NB4 (cell line): ENCODE data around the gene H6PD.
A peak's percentile ranks its signal among the peaks of the same experiment; 100 is the strongest.

Experiments used
- DNase-seq: peaks from one replicate; pipeline ENCODE4 v3.0.0; 2010; ENCODE audit warnings: low read depth
- H3K4me3 ChIP-seq: one replicate; pipeline ENCODE4 v1.5.1; 2011; ENCODE audit warnings: mild to moderate bottlenecking, low read depth, low read length, moderate library complexity
- MYC ChIP-seq: IDR thresholded peaks from 2 replicates; pipeline ENCODE4 v1.6.1; 2011; ENCODE audit warnings: low read depth, low read length
- POLR2A ChIP-seq: IDR thresholded peaks from 2 replicates; pipeline ENCODE4 v1.6.1; 2011; ENCODE audit warnings: mild to moderate bottlenecking; ENCODE audit not compliant: insufficient read length; ENCODE audit errors: extremely low read depth
- TF ChIP-seq, protein P1 (sequence below): IDR thresholded peaks from one replicate; pipeline ENCODE4 v1.5.1; 2012; ENCODE audit warnings: low read depth, low read length
- TF ChIP-seq, protein P2 (sequence below): IDR thresholded peaks from 2 replicates; pipeline ENCODE4 v1.6.1; 2011; ENCODE audit warnings: low read depth, low read length

The H6PD gene

DNA sequence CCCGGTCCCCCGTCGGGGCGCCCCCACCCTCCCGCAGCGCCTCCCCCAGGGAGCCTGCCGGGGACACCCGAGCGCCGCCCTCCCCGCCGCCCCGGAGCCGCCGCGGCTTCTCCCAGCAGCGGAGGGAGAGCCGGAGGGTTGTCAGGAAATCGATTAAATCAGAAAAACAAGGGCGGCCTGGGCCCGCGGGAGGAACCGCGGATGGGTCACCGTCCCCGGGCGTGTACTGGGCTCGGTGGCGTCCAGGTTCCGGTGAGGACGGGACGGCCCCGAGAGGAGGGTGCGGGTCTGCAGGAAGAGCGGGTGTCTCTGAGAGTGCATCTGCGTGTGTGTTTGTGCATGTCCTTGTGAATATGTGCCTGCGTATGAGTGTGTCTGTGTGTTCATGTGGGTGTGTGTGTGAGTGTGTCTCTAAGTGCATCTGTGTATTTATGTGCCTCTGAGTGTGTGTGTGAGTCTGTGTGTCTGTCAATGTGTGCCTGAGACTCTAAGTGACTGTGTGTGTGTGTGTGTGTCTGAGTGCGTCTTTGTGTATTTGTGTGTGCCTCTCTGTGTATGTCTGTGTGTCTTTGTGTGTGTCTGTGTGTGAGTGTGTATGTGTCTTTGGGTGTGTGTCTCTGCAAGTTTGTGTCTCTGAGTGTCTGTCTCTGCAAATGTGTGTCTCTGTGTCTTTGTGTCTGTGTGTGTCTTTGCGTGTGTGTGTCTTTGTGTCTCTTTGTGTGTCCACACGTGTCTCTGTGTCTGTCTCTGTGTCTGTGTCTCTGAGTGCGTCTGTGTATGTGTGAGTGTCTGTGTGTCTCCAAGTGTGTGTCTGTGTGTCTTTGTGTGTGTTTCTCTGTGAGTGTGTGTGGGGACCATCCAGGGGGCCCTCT is 59.2 kb downstream of the H6PD start:
- DNase-seq = peak; percentile 45
- H3K4me3 ChIP-seq = peak overlapping the region; percentile 48
- no peak for TF ChIP-seq POLR2A
- TF ChIP-seq MYC = no peak
- TF ChIP-seq, protein P1, sequence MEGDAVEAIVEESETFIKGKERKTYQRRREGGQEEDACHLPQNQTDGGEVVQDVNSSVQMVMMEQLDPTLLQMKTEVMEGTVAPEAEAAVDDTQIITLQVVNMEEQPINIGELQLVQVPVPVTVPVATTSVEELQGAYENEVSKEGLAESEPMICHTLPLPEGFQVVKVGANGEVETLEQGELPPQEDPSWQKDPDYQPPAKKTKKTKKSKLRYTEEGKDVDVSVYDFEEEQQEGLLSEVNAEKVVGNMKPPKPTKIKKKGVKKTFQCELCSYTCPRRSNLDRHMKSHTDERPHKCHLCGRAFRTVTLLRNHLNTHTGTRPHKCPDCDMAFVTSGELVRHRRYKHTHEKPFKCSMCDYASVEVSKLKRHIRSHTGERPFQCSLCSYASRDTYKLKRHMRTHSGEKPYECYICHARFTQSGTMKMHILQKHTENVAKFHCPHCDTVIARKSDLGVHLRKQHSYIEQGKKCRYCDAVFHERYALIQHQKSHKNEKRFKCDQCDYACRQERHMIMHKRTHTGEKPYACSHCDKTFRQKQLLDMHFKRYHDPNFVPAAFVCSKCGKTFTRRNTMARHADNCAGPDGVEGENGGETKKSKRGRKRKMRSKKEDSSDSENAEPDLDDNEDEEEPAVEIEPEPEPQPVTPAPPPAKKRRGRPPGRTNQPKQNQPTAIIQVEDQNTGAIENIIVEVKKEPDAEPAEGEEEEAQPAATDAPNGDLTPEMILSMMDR = no peak
- TF ChIP-seq, protein P2, sequence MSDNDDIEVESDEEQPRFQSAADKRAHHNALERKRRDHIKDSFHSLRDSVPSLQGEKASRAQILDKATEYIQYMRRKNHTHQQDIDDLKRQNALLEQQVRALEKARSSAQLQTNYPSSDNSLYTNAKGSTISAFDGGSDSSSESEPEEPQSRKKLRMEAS = no peak

DNA sequence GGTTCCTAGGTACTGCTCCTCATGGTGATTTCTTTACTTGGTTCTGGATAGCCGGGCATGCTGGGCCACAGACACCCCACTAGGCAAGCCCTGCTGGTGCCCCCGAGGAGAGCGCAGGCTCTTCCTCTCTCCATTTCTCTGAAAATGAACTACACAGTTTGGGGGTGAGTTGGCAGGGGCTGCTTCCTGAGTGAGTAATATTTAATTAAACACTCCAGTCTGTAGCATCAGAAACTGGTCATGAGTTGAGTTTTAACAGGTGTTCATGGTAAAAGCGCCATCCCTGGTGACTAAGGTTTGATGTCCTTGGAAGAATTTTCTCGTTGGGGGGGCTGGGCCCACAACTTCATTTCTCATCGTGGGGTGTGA is 59.8 kb downstream of the H6PD start:
- peak; percentile 47 for DNase-seq
- no peak for TF ChIP-seq POLR2A
- no peak for TF ChIP-seq MYC
- TF ChIP-seq, protein P1 = no peak
- TF ChIP-seq, protein P2 = no peak

DNA sequence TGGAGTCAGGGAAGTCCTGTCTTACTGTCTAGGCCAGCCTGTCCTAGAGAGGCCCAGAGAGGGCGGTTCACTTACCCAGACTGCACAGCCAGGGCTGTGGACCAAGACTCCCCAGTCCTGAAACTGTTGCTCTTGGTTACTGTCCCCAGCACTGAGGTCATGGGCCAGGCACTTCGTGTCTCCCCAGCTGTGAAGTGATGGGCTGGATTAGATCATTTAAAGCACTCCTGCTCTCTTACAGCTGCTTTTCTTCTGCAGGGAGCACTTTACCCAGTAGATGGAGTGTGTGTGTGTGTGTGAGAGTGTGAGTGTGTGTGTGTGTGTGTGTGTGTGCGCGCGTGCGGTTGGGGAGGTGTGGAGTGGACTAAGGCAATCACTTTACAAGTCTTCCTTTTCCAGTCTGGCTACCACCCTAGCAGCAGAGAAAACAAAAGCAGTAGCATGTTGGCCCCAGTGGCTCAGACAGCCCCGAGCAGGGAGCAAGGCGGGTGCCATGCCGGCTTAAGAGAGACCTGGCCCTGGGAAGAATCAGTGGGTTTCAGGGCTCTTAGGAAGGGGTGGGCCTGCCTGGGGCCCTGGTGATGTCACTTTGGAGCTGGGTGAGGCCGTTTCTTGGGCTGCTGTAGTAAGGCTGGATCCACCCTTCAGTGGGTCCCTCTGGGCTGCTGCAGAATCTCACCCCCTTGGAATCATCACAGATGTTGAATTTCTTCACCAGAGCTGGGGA is 60.5 kb downstream of the H6PD start:
- no peak overlapping the region for H3K4me3 ChIP-seq
- TF ChIP-seq, protein P1 = no peak
- TF ChIP-seq, protein P2 = no peak
- no peak for DNase-seq

More for the DNA sequence above, 59.8 kb downstream of the H6PD start:
- H3K4me3 ChIP-seq = no peak overlapping the region

DNA sequence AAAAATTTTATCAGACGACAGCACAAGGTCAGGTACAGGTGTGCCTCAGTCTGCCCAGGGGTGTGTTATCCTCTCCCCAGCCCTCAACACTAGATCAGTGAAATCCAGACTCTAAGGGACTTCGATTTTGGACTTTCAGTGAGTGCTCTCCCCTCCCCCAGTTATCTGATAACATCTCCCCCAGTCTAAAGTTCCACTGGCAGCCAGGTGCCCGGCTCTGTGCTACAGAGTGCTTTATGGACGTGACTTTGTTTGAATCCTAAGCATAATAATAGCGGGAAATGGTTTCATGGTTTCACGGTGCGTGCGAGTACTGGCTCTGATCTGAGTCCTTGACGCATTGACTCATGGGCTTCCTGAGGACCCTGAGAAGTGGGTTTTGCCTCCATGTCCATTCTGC is 61.3 kb downstream of the H6PD start:
- H3K4me3 ChIP-seq = no peak overlapping the region
- DNase-seq = no peak
- TF ChIP-seq, protein P2 = no peak
- TF ChIP-seq MYC (no peak), POLR2A (no peak)
- TF ChIP-seq, protein P1 = no peak

DNA sequence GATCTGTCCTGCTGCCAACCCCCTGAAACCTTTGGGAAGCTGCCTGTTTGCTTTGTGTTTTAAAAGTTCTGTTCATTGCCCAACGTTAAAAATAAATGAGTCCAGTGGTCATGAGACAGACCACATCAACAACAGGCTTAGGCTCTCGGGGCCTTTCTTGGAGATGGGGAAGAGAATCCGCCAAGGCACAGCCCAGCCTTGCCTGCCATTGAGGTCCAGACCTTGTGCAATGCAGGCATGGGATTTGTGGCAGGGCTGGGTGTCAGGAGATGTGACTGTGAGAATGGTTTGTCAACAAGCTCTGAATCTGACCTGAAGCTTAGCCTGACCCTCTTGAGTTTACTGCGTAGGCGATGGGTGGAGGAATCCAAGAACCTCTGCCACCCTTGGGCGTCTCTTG is 62.3 kb downstream of the H6PD start:
- TF ChIP-seq POLR2A (no peak), MYC (no peak)
- TF ChIP-seq, protein P2 = no peak
- TF ChIP-seq, protein P1 = no peak
- DNase-seq = no peak
- no peak overlapping the region for H3K4me3 ChIP-seq
